HEK293T (cell line): ENCODE data around the gene DDHD1.
"Not testable (repeated sequence)": the region's sequence is repeated elsewhere in the genome, so short reads cannot be mapped to it uniquely, and the experiment has no call there.

Experiments used
- CTCF ChIA-PET: fragments of 350-600 bp; formaldehyde crosslinking; extraction: SDS; loops from one replicate; lab custom pipeline; 2021; ENCODE audit warnings: antibody characterized with exemption, inconsistent platforms; lab: Yijun Ruan, JAX
- POLR2A ChIA-PET: fragments of 350-600 bp; formaldehyde crosslinking; extraction: SDS; loops from one replicate; lab custom pipeline; 2020; ENCODE audit warnings: antibody characterized with exemption, inconsistent platforms; lab: Yijun Ruan, JAX
- DNase-seq: peaks from one replicate; pipeline ENCODE4 v3.0.0; 2012; ENCODE audit warnings: mixed read lengths; ENCODE audit errors: extremely low spot score
- ARNT ChIP-seq: fragments of 450-650 bp; IDR thresholded peaks from 2 replicates; pipeline ENCODE4 v1.6.1; 2017; ENCODE audit warnings: mild to moderate bottlenecking
- BHLHE40 ChIP-seq: fragments of 450-650 bp; IDR thresholded peaks from 2 replicates; pipeline ENCODE4 v1.6.1; 2016; ENCODE audit warnings: mild to moderate bottlenecking, moderate library complexity, borderline replicate concordance
- CTBP1 ChIP-seq: fragments of 450-650 bp; IDR thresholded peaks from 2 replicates; pipeline ENCODE4 v1.6.1; 2016; ENCODE audit warnings: borderline replicate concordance
- ELF4 ChIP-seq: fragments of 450-650 bp; IDR thresholded peaks from 2 replicates; pipeline ENCODE4 v1.6.1; 2017; ENCODE audit warnings: antibody characterized with exemption
- FOXA1 ChIP-seq: fragments of 450-650 bp; IDR thresholded peaks from 2 replicates; pipeline ENCODE4 v1.6.1; 2016; ENCODE audit warnings: mild to moderate bottlenecking
- FOXK2 ChIP-seq: fragments of 450-650 bp; IDR thresholded peaks from 2 replicates; pipeline ENCODE4 v1.6.1; 2016; ENCODE audit warnings: mild to moderate bottlenecking
- FOXM1 ChIP-seq: fragments of 450-650 bp; IDR thresholded peaks from 2 replicates; pipeline ENCODE4 v1.6.1; 2017; ENCODE audit warnings: mild to moderate bottlenecking, borderline replicate concordance
- HDGF ChIP-seq: fragments of 450-650 bp; IDR thresholded peaks from 2 replicates; pipeline ENCODE4 v1.6.1; 2017; ENCODE audit warnings: antibody characterized with exemption, borderline replicate concordance
- L3MBTL2 ChIP-seq: fragments of 450-650 bp; conservative IDR thresholded peaks from 2 replicates; pipeline ENCODE4 v1.6.1; 2016; ENCODE audit warnings: mild to moderate bottlenecking
- LEF1 ChIP-seq: fragments of 450-650 bp; IDR thresholded peaks from 2 replicates; pipeline ENCODE4 v1.6.1; 2017; ENCODE audit warnings: mild to moderate bottlenecking, borderline replicate concordance
- NFRKB ChIP-seq: fragments of 450-650 bp; IDR thresholded peaks from 2 replicates; pipeline ENCODE4 v1.6.1; 2016; ENCODE audit warnings: mild to moderate bottlenecking, moderate library complexity
- PKNOX1 ChIP-seq: fragments of 450-650 bp; IDR thresholded peaks from 2 replicates; pipeline ENCODE4 v1.6.1; 2016
- SP1 ChIP-seq: fragments of 450-650 bp; IDR thresholded peaks from 2 replicates; pipeline ENCODE4 v1.6.1; 2017
- SUZ12 ChIP-seq: fragments of 450-650 bp; IDR thresholded peaks from 2 replicates; pipeline ENCODE4 v1.6.1; 2016; ENCODE audit warnings: mild to moderate bottlenecking
- TARDBP ChIP-seq: fragments of 450-650 bp; IDR thresholded peaks from 2 replicates; pipeline ENCODE4 v1.6.1; 2016
- ZNF384 ChIP-seq: fragments of 450-650 bp; IDR thresholded peaks from 2 replicates; pipeline ENCODE4 v1.6.1; 2016

Gene DDHD1

DNA sequence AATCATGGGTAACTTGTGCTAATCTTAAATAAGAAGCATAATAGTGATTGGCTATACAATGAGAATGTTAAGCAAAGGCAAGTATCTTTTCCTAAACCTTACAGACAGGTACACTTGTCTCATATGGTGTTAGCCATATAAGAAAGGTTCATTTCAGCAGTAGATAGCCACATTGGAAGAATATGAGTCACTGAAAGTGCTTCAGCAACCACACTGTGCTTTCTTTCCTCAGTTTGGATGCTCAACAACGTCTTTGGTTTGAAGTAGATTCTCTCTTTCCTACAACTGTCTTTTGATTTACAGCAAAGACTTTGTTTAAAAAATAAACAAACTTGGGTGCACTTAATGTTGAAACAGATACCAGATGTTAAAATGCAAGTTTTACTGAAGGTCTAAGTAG is 8.9 kb downstream of the DDHD1 start:
- DNase-seq, result no peak
- POLR2A ChIA-PET, result no interaction called here
- CTCF ChIA-PET, result no interaction called here
- no peak for TF ChIP-seq BHLHE40
- TF ChIP-seq FOXA1, result no peak
- no peak for TF ChIP-seq SUZ12
- TF ChIP-seq SP1, result no peak
- no peak for TF ChIP-seq PKNOX1
- TF ChIP-seq NFRKB, result no peak
- no peak for TF ChIP-seq TARDBP
- no peak for TF ChIP-seq FOXK2
- no peak for TF ChIP-seq L3MBTL2
- no peak for TF ChIP-seq HDGF
- TF ChIP-seq CTBP1, result no peak
- TF ChIP-seq ARNT, result no peak
- TF ChIP-seq ELF4, result no peak

DNA sequence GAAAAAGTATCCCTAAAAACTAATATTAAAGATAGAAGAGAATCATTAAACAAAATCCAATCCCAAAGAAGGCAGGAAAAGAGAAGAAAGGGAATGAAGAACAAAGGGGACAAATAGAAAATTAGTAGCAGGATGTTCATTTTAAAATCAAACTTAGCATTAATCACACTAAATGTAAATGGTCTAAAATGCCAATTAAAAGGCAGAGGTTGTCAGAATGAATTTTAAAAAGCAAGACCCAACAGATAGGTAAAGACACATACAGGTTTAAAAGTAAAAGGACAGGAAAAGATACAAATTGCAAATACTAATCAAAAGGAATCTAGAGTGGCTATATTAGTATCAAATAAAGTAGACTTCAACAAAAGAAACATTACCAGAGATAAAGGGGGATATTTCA is 12.5 kb downstream of the DDHD1 start:
- POLR2A ChIA-PET, result interaction anchor here (1.4 kb wide), 1 partner anchor 12 kb away, joined by 5 read pairs; the partner anchor contains the start of gene DDHD1

GRCh38 chr14:53137568-53138203 is 15.4 kb downstream of the DDHD1 start:
- DNase-seq, result no peak
- ChIA-PET CTCF (no interaction called here), POLR2A (no interaction called here)
- TF ChIP-seq CTBP1 (no peak), FOXM1 (no peak), SP1 (no peak), NFRKB (no peak), HDGF (no peak), LEF1 (no peak), ELF4 (no peak), FOXA1 (no peak), PKNOX1 (no peak), BHLHE40 (no peak), ARNT (no peak), ZNF384 (no peak)

More for the DNA sequence above, 12.5 kb downstream of the DDHD1 start:
- no peak for DNase-seq
- CTCF ChIA-PET, result interaction anchor here (1.1 to 1.9 kb wide), 2 partner anchors 11 to 12 kb away, joined by 3 to 5 read pairs; partner anchors contain the start of gene DDHD1
- no peak for TF ChIP-seq NFRKB
- TF ChIP-seq FOXM1, result no peak
- no peak for TF ChIP-seq HDGF
- TF ChIP-seq SP1, result no peak
- TF ChIP-seq BHLHE40, result no peak
- no peak for TF ChIP-seq ELF4
- TF ChIP-seq LEF1, result no peak
- TF ChIP-seq CTBP1, result no peak
- no peak for TF ChIP-seq FOXK2
- no peak for TF ChIP-seq FOXA1
- TF ChIP-seq L3MBTL2, result no peak
- TF ChIP-seq SUZ12, result no peak
- no peak for TF ChIP-seq PKNOX1

- DNase-seq, CTCF ChIA-PET: not testable (repeated sequence)
Observed at GRCh38 chr14:53130491-53130890, 22.6 kb downstream of the DDHD1 start.

GRCh38 chr14:53128303-53129028 is 24.7 kb downstream of the DDHD1 start:
- CTCF ChIA-PET, result no interaction called here
- TF ChIP-seq ARNT (no peak), FOXA1 (no peak), FOXM1 (no peak), ZNF384 (no peak), FOXK2 (no peak), HDGF (no peak), PKNOX1 (no peak), L3MBTL2 (no peak), NFRKB (no peak), BHLHE40 (no peak), SUZ12 (no peak)
- no peak for DNase-seq
- POLR2A ChIA-PET, result no interaction called here

More at GRCh38 chr14:53130491-53130890, 22.6 kb downstream of the DDHD1 start:
- POLR2A ChIA-PET, result not testable (repeated sequence)

- CTCF ChIA-PET, result no interaction called here
- TF ChIP-seq L3MBTL2 (no peak), PKNOX1 (no peak)
- DNase-seq, result no peak
- POLR2A ChIA-PET, result no interaction called here
Observed at GRCh38 chr14:53127832-53128231, 25.3 kb downstream of the DDHD1 start.
